ENCODE data around the gene LRRC52.

LRRC52 gene

DNA sequence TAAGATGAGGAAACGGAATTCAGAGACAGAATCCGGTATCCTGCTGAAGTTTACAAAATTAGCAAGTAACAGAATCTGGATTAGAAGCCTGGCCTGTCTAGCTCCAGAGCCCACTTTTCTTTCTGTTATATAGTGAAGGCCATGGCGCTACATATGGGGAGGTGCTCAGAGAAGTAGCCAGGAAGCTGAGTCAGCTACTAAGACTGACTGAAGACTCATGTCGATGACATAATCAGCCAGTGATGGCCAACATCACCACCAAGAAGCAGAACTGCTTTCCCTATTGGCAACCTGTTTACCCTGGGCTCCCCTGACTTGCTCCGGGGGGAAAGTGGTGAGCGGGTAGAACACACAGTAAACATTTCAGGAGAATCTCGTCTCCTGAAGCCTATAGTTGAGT is 18.8 kb downstream of the LRRC52 start:
- TF ChIP-seq REST (IDR thresholded peaks at IDR 0.05; ENCODE audit: insufficient read depth in 1 of 2, low read depth in 2 of 2, low read length in 2 of 2) = no peak
- no peak for TF ChIP-seq SIN3A (IDR thresholded peaks at IDR 0.05; ENCODE audit: borderline replicate concordance, insufficient read depth, low read length)
- TF ChIP-seq FOXP2 (optimal IDR thresholded peaks at IDR 0.05; ENCODE audit: borderline replicate concordance, extremely low read depth, extremely low read length, insufficient read depth) = no peak
- TF ChIP-seq POLR2AphosphoS5 (IDR thresholded peaks at IDR 0.05; ENCODE audit: low read depth, low read length) = no peak
- no peak for TF ChIP-seq TAF1 (IDR thresholded peaks at IDR 0.05; ENCODE audit: borderline replicate concordance, insufficient read depth, low read length)

- TF ChIP-seq REST (IDR thresholded peaks at IDR 0.05; ENCODE audit: insufficient read depth in 1 of 2, low read depth in 2 of 2, low read length in 2 of 2) (no peak), FOXP2 (optimal IDR thresholded peaks at IDR 0.05; ENCODE audit: borderline replicate concordance, extremely low read depth, extremely low read length, insufficient read depth) (no peak), TAF1 (IDR thresholded peaks at IDR 0.05; ENCODE audit: borderline replicate concordance, insufficient read depth, low read length) (no peak), SIN3A (IDR thresholded peaks at IDR 0.05; ENCODE audit: borderline replicate concordance, insufficient read depth, low read length) (no peak), POLR2AphosphoS5 (IDR thresholded peaks at IDR 0.05; ENCODE audit: low read depth, low read length) (no peak)
Measured at GRCh38 chr1:165563551-165563950, 19.8 kb downstream of the LRRC52 start.

GRCh38 chr1:165564561-165564960 is 20.8 kb downstream of the LRRC52 start:
- no peak for TF ChIP-seq TAF1 (IDR thresholded peaks at IDR 0.05; ENCODE audit: borderline replicate concordance, insufficient read depth, low read length)
- no peak for TF ChIP-seq POLR2AphosphoS5 (IDR thresholded peaks at IDR 0.05; ENCODE audit: low read depth, low read length)
- no peak for TF ChIP-seq FOXP2 (optimal IDR thresholded peaks at IDR 0.05; ENCODE audit: borderline replicate concordance, extremely low read depth, extremely low read length, insufficient read depth)
- no peak for TF ChIP-seq REST (IDR thresholded peaks at IDR 0.05; ENCODE audit: insufficient read depth in 1 of 2, low read depth in 2 of 2, low read length in 2 of 2)
- TF ChIP-seq SIN3A (IDR thresholded peaks at IDR 0.05; ENCODE audit: borderline replicate concordance, insufficient read depth, low read length) = no peak

DNA sequence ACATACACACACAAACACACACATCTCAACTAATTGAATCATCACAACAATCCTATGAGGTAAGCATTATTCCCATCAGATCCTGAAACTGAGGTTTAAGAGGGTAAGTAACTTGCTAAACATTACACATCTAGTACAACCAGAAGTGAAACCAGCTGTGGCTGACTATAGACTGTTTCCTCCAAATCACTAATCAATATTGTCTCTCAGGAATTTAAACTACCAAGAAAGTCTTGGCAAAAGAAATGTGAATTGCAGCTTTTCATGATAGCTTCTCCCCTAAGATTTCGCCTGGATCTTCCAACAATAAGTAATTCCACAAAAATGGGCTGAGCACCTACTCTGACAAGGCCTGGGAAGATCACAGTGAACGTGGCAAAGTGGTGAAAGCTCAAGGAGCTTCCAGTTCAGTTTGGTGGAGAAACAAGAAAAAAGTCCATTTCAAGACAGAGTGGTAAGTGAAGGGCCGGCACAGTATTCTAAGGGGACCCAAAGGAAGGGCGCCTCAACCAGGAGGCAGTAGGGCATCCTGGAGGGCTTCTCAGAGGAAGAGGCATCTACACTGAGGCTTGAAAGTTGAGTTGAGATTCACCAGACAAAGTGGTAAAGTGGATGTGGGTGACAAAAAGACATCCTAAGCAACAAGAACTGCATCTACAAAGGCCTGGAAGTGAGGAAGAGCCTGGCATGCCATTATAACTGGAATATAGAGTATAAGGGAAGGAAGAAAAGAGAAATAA is 22.1 kb downstream of the LRRC52 start:
- TF ChIP-seq FOXP2 (optimal IDR thresholded peaks at IDR 0.05; ENCODE audit: borderline replicate concordance, extremely low read depth, extremely low read length, insufficient read depth) (no peak), SIN3A (IDR thresholded peaks at IDR 0.05; ENCODE audit: borderline replicate concordance, insufficient read depth, low read length) (no peak), REST (IDR thresholded peaks at IDR 0.05; ENCODE audit: insufficient read depth in 1 of 2, low read depth in 2 of 2, low read length in 2 of 2) (no peak)
